Measurements from ENCODE around the gene DDRGK1.

DNA sequence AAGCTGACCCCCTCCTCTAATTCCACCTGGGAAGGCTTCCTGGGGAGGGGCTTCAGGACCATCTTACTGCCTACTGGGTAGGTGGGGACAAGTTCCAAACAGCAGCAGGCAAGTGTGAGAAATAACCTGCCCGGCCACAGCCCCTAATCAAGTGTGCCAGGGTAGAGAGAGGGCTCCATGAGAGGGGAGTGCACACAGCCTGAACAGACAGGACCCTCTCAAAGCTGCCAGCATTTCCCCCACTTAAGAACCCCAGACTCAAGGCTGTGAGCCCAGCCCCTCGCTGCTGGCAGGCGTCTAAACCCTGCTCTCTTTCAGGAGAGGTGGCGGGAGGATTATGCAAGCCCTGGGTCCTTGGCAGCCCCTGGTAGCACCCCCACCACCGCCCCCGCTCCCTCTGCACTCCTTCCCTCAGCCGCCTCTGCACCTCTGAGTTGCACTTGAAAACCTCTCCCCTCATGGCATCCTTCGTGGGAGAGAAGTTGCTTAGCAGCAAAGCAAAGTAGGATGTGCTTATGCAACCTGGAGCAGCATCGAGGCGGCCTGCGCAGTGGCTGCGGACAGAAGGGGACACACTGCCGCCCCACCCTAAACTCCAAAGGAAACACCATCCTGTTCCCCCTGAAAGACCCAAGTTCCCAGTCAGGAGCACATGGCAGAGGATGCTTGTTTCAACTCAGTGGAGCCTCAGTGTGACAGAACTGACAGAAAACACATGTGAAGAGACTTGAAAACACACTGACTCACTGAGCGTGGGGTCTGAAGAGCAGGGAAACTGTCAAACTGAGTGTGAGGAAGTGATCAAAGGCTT, 10.5 kb downstream of the DDRGK1 start:
- TF ChIP-seq GATA3 (IDR thresholded peaks at IDR 0.05; ENCODE audit: low read depth, low read length), result no peak
- no peak for TF ChIP-seq GATA2 (IDR thresholded peaks at IDR 0.05; ENCODE audit: low read depth, low read length)
